Measurements from ENCODE around the gene IMMP2L. TPM values are rescaled to one million over a fixed set of nuclear protein-coding genes. Genes with fewer than 3 reads are reported as not detected.
"Not testable (repeated sequence)": the region's sequence is repeated elsewhere in the genome, so short reads cannot be mapped to it uniquely, and the experiment has no call there.

Gene IMMP2L
- total RNA-seq, 2 donors from 2014 or later = 21.7 to 27.5 TPM

DNA sequence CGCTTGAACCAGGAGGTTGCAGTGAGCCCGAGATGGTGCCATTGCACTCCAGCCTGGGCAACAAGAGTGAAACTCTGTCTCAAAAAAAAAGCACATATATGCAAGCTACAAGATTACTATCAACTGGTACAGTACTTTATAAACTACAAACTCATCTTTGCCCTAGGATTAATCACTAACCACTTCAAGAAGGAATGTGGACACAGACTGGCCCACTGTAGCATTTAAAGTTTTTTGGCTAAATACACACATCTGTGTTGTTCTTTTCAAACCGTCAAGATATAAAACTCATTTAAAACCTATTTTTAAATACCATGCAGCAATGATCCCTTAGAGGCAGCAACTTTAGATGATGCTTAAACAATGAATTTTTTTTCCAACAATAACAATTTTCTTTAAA is 205.4 kb downstream of the IMMP2L start:
- H3K4me1 Mint-ChIP-seq (ENCODE audit: low read depth) = peaks cover 19% of the 10 kb centered on the region
- H3K27me3 Mint-ChIP-seq (ENCODE audit: low read depth) = no peaks in the 10 kb centered on the region
- H3K36me3 Mint-ChIP-seq (ENCODE audit: insufficient read depth in 2 of 2) = no peaks in the 10 kb centered on the region
- DNase-seq = no peak
- no peaks in the 10 kb centered on the region for H3K9me3 Mint-ChIP-seq
- no peak for ATAC-seq (replicated peaks in 1 of 2)
- H3K4me3 Mint-ChIP-seq = no peak overlapping the region
- no peak overlapping the region for H3K27ac Mint-ChIP-seq

DNA sequence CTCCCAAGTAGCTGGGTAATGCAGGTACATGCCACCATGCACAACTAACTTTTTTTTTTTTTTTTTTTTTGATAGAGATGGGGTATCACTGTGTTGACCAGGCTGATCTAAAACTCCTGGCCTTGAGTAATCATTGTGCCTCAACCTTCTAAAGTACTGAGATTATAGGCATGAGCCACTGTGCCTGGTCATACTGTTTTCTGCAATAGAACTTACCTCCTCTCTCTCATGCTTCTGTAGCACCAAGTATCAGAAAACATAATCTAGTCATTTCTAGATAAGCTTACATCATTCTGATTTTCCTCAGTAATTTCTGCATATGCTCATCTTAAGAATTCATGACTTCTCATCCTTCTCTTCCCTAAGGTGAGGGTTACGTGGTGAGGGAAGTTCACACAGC is 210.0 kb downstream of the IMMP2L start:
- peaks cover 0 to under 1% of the 10 kb centered on the region in 2 donors for H3K9me3 Mint-ChIP-seq
- H3K4me1 Mint-ChIP-seq (ENCODE audit: low read depth) = peaks cover 14% of the 10 kb centered on the region
- peak; percentile 73 to 91 for ATAC-seq (replicated peaks in 1 of 2)
- H3K4me3 Mint-ChIP-seq = no peak overlapping the region
- H3K27ac Mint-ChIP-seq = peak overlapping the region; percentile 56
- no peak for DNase-seq
- no peaks in the 10 kb centered on the region for H3K27me3 Mint-ChIP-seq (ENCODE audit: low read depth)
- peaks cover 0 to 3% of the 10 kb centered on the region in 2 donors for H3K36me3 Mint-ChIP-seq (ENCODE audit: insufficient read depth in 2 of 2)

GRCh38 chr7:111346219-111346618 is 216.1 kb downstream of the IMMP2L start:
- no peaks in the 10 kb centered on the region for H3K4me1 Mint-ChIP-seq (ENCODE audit: low read depth)
- H3K27ac Mint-ChIP-seq = no peak overlapping the region
- ATAC-seq (replicated peaks in 1 of 2) (no peak), DNase-seq (no peak)
- peaks cover 17 to 21% of the 10 kb centered on the region in 2 donors for H3K9me3 Mint-ChIP-seq
- H3K4me3 Mint-ChIP-seq = no peak overlapping the region
- H3K27me3 Mint-ChIP-seq (ENCODE audit: low read depth) = no peaks in the 10 kb centered on the region
- peaks cover 17 to 22% of the 10 kb centered on the region in 2 donors for H3K36me3 Mint-ChIP-seq (ENCODE audit: insufficient read depth in 2 of 2)

DNA sequence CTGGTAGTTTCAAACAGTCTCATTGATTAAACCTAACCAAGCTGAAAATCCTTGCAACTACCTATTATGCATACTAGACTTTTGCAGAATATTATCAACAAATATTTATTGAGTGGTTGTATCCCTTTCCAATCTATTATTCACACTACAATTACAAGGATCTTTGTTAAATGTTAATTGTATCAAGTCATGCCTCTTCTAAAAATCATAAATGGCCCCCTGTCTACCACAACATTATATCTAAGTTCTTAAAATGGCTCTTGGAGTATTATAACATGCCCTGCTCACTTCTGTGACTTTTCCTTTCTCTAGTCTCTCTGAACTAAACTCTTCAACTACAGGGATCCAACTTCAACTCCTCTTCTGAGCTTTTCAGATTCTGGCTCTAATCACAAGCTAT is 219.3 kb downstream of the IMMP2L start:
- no peak overlapping the region for H3K4me3 Mint-ChIP-seq
- H3K36me3 Mint-ChIP-seq (ENCODE audit: insufficient read depth in 2 of 2) = peaks cover 17 to 22% of the 10 kb centered on the region in 2 donors
- no peaks in the 10 kb centered on the region for H3K27me3 Mint-ChIP-seq (ENCODE audit: low read depth)
- H3K27ac Mint-ChIP-seq = no peak overlapping the region
- H3K4me1 Mint-ChIP-seq (ENCODE audit: low read depth) = no peaks in the 10 kb centered on the region
- DNase-seq (no peak), ATAC-seq (replicated peaks in 1 of 2) (no peak)
- peaks cover 17 to 21% of the 10 kb centered on the region in 2 donors for H3K9me3 Mint-ChIP-seq

GRCh38 chr7:111339006-111339405 is 223.3 kb downstream of the IMMP2L start:
- no peaks in the 10 kb centered on the region for H3K27me3 Mint-ChIP-seq (ENCODE audit: low read depth)
- no peak overlapping the region for H3K4me3 Mint-ChIP-seq
- H3K27ac Mint-ChIP-seq = no peak overlapping the region
- H3K4me1 Mint-ChIP-seq (ENCODE audit: low read depth) = no peaks in the 10 kb centered on the region
- H3K9me3 Mint-ChIP-seq = peaks cover 7 to 8% of the 10 kb centered on the region in 2 donors
- H3K36me3 Mint-ChIP-seq (ENCODE audit: insufficient read depth in 2 of 2) = peaks cover 5 to 13% of the 10 kb centered on the region in 2 donors
- ATAC-seq (replicated peaks in 1 of 2) = no peak
- DNase-seq = no peak

- Mint-ChIP-seq H3K36me3 (ENCODE audit: insufficient read depth in 2 of 2) (peaks cover 4% of the 10 kb centered on the region in 2 donors), H3K9me3 (peaks cover 3 to 4% of the 10 kb centered on the region in 2 donors), H3K4me3 (no peak overlapping the region), H3K27ac (no peak overlapping the region), H3K4me1 (ENCODE audit: low read depth) (peaks cover 11% of the 10 kb centered on the region), H3K27me3 (ENCODE audit: low read depth) (no peaks in the 10 kb centered on the region)
- ATAC-seq (replicated peaks in 1 of 2) (no peak), DNase-seq (no peak)
Measured at GRCh38 chr7:111333010-111333409, 229.3 kb downstream of the IMMP2L start.

DNA sequence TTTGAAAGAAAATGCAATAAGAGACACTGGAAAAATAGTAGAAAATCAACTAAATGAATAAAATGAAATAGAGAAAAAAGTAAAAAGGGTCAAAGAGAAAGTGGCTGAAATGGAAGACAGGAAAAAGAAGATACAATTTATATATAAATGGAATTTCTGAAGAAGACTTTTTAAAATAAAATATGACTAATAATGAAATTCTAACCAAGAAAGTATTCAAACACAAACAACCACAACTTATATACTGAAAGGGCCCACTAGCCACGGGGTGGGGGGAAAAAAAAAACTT is 232.1 kb downstream of the IMMP2L start:
- H3K36me3 Mint-ChIP-seq (ENCODE audit: insufficient read depth in 2 of 2) = peaks cover 0 to 4% of the 10 kb centered on the region in 2 donors
- H3K4me3 Mint-ChIP-seq = no peak overlapping the region
- H3K27me3 Mint-ChIP-seq (ENCODE audit: low read depth) = no peaks in the 10 kb centered on the region
- peak overlapping the region; percentile 61 for H3K27ac Mint-ChIP-seq
- ATAC-seq (replicated peaks in 1 of 2) (no peak), DNase-seq (no peak)
- peaks cover 11% of the 10 kb centered on the region for H3K4me1 Mint-ChIP-seq (ENCODE audit: low read depth)
- peaks cover 3 to 4% of the 10 kb centered on the region in 2 donors for H3K9me3 Mint-ChIP-seq

DNA sequence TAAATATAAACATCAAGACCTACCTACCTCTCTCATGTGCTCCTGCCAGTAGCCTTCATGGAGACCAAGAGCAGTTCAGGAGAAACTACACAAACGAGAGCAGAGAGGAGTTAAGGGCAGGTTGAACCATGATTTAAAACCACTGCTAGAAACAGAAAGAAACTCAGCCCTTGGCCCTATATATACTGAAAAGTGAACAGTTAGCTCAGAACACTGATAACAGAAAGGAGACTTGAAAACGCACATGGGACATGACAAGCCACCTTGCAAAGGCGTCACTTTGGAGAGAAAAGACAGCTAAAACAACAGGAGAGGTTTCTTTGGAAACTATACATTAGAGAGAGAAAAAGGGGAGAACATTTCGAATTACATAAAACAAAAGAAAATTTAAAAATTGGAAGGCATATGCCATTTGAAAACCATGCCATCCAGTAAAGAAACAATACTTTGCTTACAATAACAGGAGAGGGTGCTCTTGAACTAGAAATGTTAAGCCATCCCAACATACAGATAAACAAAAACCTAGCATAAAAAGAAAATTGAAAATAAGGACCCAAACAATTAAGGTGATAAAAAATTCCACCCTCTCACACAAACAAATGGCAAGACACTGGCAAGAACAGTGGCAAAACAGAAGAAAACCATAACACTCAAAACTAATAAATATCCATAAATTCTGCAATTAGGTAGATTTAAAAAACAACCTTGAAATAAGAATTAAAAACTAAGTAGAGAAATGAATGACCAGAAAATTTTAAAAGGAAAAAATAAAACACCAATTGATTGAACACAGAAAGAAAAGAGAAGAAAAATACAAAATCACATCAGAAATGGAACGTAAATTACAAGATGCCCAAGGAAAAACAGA is 232.7 kb downstream of the IMMP2L start:
- H3K27ac Mint-ChIP-seq = peak overlapping the region; percentile 61
- no peaks in the 10 kb centered on the region for H3K27me3 Mint-ChIP-seq (ENCODE audit: low read depth)
- peaks cover 11% of the 10 kb centered on the region for H3K4me1 Mint-ChIP-seq (ENCODE audit: low read depth)
- peaks cover 2 to 4% of the 10 kb centered on the region in 2 donors for H3K9me3 Mint-ChIP-seq
- H3K36me3 Mint-ChIP-seq (ENCODE audit: insufficient read depth in 2 of 2) = peaks cover 0 to 4% of the 10 kb centered on the region in 2 donors
- H3K4me3 Mint-ChIP-seq = no peak overlapping the region
- no peak for DNase-seq
- ATAC-seq (replicated peaks in 1 of 2) = no peak

DNA sequence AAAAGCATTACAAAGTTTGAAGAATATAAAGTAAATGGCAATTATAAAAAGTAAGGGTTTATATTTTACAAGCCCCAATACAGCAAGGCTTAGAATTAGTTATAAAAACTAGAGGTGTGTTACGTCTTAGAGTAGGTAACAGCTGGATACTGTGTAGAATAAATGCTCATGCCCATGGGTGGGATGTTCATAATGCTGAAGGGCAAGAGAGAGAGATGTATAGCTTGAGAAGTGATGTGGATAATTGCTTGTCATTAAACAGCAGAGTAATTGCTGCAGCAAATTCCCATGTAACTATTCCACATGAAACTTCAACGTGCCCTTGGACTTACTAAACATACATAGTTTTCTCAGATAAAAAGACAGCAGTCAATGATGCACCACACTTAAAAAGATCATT is 233.8 kb downstream of the IMMP2L start:
- Mint-ChIP-seq H3K27ac (no peak overlapping the region), H3K9me3 (peaks cover 2 to 3% of the 10 kb centered on the region in 2 donors), H3K27me3 (ENCODE audit: low read depth) (no peaks in the 10 kb centered on the region), H3K36me3 (ENCODE audit: insufficient read depth in 2 of 2) (peaks cover 0 to 4% of the 10 kb centered on the region in 2 donors), H3K4me3 (no peak overlapping the region), H3K4me1 (ENCODE audit: low read depth) (peaks cover 11% of the 10 kb centered on the region)
- DNase-seq (no peak), ATAC-seq (replicated peaks in 1 of 2) (no peak)

GRCh38 chr7:111324776-111325175 is 237.5 kb downstream of the IMMP2L start:
- H3K36me3 Mint-ChIP-seq (ENCODE audit: insufficient read depth in 2 of 2) = peaks cover 0 to 2% of the 10 kb centered on the region in 2 donors

DNA sequence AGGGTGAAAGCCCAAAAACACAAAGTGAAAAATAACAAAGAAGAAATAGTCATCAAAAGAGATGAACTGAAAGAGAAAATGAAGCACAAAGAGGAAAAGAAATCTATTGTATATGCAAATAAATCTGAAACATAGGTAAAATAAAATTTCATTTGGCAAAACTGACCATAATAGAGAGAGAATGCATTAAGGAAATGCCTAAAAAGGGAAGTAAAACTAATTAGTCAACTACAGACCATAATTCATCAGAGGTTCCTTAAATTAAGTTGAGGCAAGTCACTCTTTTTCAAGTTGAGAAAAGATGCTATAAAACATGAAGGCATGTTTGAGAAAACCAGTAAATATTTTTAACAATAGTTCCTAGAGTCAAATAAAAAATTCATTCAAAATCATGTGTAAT is 238.1 kb downstream of the IMMP2L start:
- no peaks in the 10 kb centered on the region for H3K27me3 Mint-ChIP-seq (ENCODE audit: low read depth)
- no peaks in the 10 kb centered on the region for H3K36me3 Mint-ChIP-seq (ENCODE audit: insufficient read depth in 2 of 2)
- H3K9me3 Mint-ChIP-seq = peaks cover 2 to 5% of the 10 kb centered on the region in 2 donors
- H3K4me3 Mint-ChIP-seq = no peak overlapping the region
- no peak overlapping the region for H3K27ac Mint-ChIP-seq
- H3K4me1 Mint-ChIP-seq (ENCODE audit: low read depth) = peaks cover under 1% of the 10 kb centered on the region
- ATAC-seq (replicated peaks in 1 of 2) (no peak), DNase-seq (no peak)

More at GRCh38 chr7:111324776-111325175, 237.5 kb downstream of the IMMP2L start:
- Mint-ChIP-seq H3K4me1 (ENCODE audit: low read depth) (peaks cover 6% of the 10 kb centered on the region), H3K9me3 (peaks cover 4 to 5% of the 10 kb centered on the region in 2 donors), H3K27ac (no peak overlapping the region), H3K4me3 (no peak overlapping the region), H3K27me3 (ENCODE audit: low read depth) (no peaks in the 10 kb centered on the region)
- no peak for ATAC-seq (replicated peaks in 1 of 2)
- no peak for DNase-seq

GRCh38 chr7:111323670-111324069 is 238.6 kb downstream of the IMMP2L start:
- H3K4me3 Mint-ChIP-seq; H3K36me3 Mint-ChIP-seq (ENCODE audit: insufficient read depth in 2 of 2); ATAC-seq (replicated peaks in 1 of 2); DNase-seq; H3K4me1 Mint-ChIP-seq (ENCODE audit: low read depth); H3K27ac Mint-ChIP-seq; H3K9me3 Mint-ChIP-seq; H3K27me3 Mint-ChIP-seq (ENCODE audit: low read depth): not testable (repeated sequence)

- DNase-seq (no peak), ATAC-seq (replicated peaks in 1 of 2) (peak in 1 of 2 donors; percentile 25)
- H3K4me3 Mint-ChIP-seq = no peak overlapping the region
- peak overlapping the region; percentile 2 for H3K27ac Mint-ChIP-seq
- peaks cover 2 to 5% of the 10 kb centered on the region in 2 donors for H3K9me3 Mint-ChIP-seq
- no peaks in the 10 kb centered on the region for H3K27me3 Mint-ChIP-seq (ENCODE audit: low read depth)
- H3K36me3 Mint-ChIP-seq (ENCODE audit: insufficient read depth in 2 of 2) = no peaks in the 10 kb centered on the region
- H3K4me1 Mint-ChIP-seq (ENCODE audit: low read depth) = no peaks in the 10 kb centered on the region
Measured at GRCh38 chr7:111320133-111320532, 242.2 kb downstream of the IMMP2L start.

- no peak overlapping the region for H3K27ac Mint-ChIP-seq
- no peaks in the 10 kb centered on the region for H3K4me1 Mint-ChIP-seq (ENCODE audit: low read depth)
- H3K4me3 Mint-ChIP-seq = no peak overlapping the region
- DNase-seq (no peak), ATAC-seq (replicated peaks in 1 of 2) (no peak)
- H3K9me3 Mint-ChIP-seq = peaks cover 1 to 2% of the 10 kb centered on the region in 2 donors
- H3K36me3 Mint-ChIP-seq (ENCODE audit: insufficient read depth in 2 of 2) = peaks cover 1 to 2% of the 10 kb centered on the region in 2 donors
- H3K27me3 Mint-ChIP-seq (ENCODE audit: low read depth) = no peaks in the 10 kb centered on the region
Measured at GRCh38 chr7:111312966-111313365, 249.3 kb downstream of the IMMP2L start.

Measured in activated T-cell treated with anti-CD3 and anti-CD28 coated beads, Interleukin-2, amount 50 U/mL, for 72 hours (primary cell).